ENCODE measurements around the gene SLCO2B1.
A peak's percentile ranks its signal among the peaks of the same experiment; 100 is the strongest.

Gene SLCO2B1

GRCh38 chr11:75141166-75141565, 9.7 kb upstream of the SLCO2B1 start:
- H3K4me3 ChIP-seq, result no peak overlapping the region
- no peak for TF ChIP-seq CTCF (IDR thresholded peaks at IDR 0.05)
- peaks cover 0 to 3% (median 0%) of the 10 kb centered on the region in 4 donors for H3K4me1 ChIP-seq
- intact Hi-C loops (cut with DNase I; ENCODE audit: low total_unique reads), result no loop called here
- no peaks in the 10 kb centered on the region for H3K36me3 ChIP-seq
- peak in 1 of 2 donors; percentile 41 for DNase-seq
- peaks cover 0 to 28% of the 10 kb centered on the region in 2 donors for H3K27me3 ChIP-seq
- no peak overlapping the region for H3K27ac ChIP-seq
- H3K9me3 ChIP-seq, result no peaks in the 10 kb centered on the region

- Histone ChIP-seq H3K4me3 (no peak overlapping the region), H3K4me1 (peaks cover 0 to 3% (median 0%) of the 10 kb centered on the region in 4 donors), H3K9me3 (no peaks in the 10 kb centered on the region), H3K36me3 (no peaks in the 10 kb centered on the region), H3K27ac (no peak overlapping the region), H3K27me3 (peaks cover 0 to 22% of the 10 kb centered on the region in 2 donors)
- intact Hi-C loops (cut with DNase I; ENCODE audit: low total_unique reads), result no loop called here
- DNase-seq, result peak; percentile 81 to 83
- no peak for TF ChIP-seq CTCF (IDR thresholded peaks at IDR 0.05)
These were observed 8.0 kb upstream of the SLCO2B1 start for GRCh38 chr11:75142714-75143419.

- peaks cover 0 to 19% of the 10 kb centered on the region in 2 donors for H3K27me3 ChIP-seq
- no peak for TF ChIP-seq CTCF (IDR thresholded peaks at IDR 0.05)
- no peaks in the 10 kb centered on the region for H3K36me3 ChIP-seq
- H3K4me1 ChIP-seq, result peaks cover 0 to 3% (median 0%) of the 10 kb centered on the region in 4 donors
- no peaks in the 10 kb centered on the region for H3K9me3 ChIP-seq
- no peak overlapping the region for H3K4me3 ChIP-seq
- no peak overlapping the region for H3K27ac ChIP-seq
- intact Hi-C loops (cut with DNase I; ENCODE audit: low total_unique reads), result no loop called here
- no peak for DNase-seq
These were observed 7.5 kb upstream of the SLCO2B1 start for GRCh38 chr11:75143420-75143731.

- no peak for TF ChIP-seq CTCF (IDR thresholded peaks at IDR 0.05)
These were observed 6.2 kb upstream of the SLCO2B1 start for GRCh38 chr11:75144716-75145014.

GRCh38 chr11:75145196-75145971, 5.5 kb upstream of the SLCO2B1 start:
- DNase-seq, result peak in 1 of 2 donors; percentile 34
- H3K27ac ChIP-seq, result no peak overlapping the region
- no peak for TF ChIP-seq CTCF (IDR thresholded peaks at IDR 0.05)
- H3K27me3 ChIP-seq, result peaks cover 0 to 17% of the 10 kb centered on the region in 2 donors
- no peaks in the 10 kb centered on the region for H3K36me3 ChIP-seq
- no peaks in the 10 kb centered on the region for H3K9me3 ChIP-seq
- H3K4me3 ChIP-seq, result no peak overlapping the region
- H3K4me1 ChIP-seq, result peaks cover 0 to 2% (median 0%) of the 10 kb centered on the region in 4 donors
- intact Hi-C loops (cut with DNase I; ENCODE audit: low total_unique reads), result loop anchor here (5.0 kb wide), 1 partner anchor 97 kb away; the partner anchor contains the start of gene TPBGL

More at GRCh38 chr11:75144716-75145014, 6.2 kb upstream of the SLCO2B1 start:
- Histone ChIP-seq H3K4me3 (no peak overlapping the region), H3K27me3 (peaks cover 0 to 23% of the 10 kb centered on the region in 2 donors), H3K9me3 (no peaks in the 10 kb centered on the region), H3K27ac (no peak overlapping the region), H3K4me1 (peaks cover 0 to 3% (median 0%) of the 10 kb centered on the region in 4 donors), H3K36me3 (no peaks in the 10 kb centered on the region)
- DNase-seq, result no peak
- intact Hi-C loops (cut with DNase I; ENCODE audit: low total_unique reads), result loop anchor here (5.0 kb wide), 1 partner anchor 98 kb away; the partner anchor contains the start of gene TPBGL

All from tibial artery (tissue), 4 donors.